ENCODE data around the gene C19orf12. TPM values are rescaled to one million over a fixed set of nuclear protein-coding genes. Genes with fewer than 3 reads are reported as not detected.

C19orf12 gene
- total and polyA plus RNA-seq, 2 of the 13 experiments (the other 11 are each of a cell fraction or from before 2014, with no cell fraction given): 17.7 to 34.4 TPM

DNA sequence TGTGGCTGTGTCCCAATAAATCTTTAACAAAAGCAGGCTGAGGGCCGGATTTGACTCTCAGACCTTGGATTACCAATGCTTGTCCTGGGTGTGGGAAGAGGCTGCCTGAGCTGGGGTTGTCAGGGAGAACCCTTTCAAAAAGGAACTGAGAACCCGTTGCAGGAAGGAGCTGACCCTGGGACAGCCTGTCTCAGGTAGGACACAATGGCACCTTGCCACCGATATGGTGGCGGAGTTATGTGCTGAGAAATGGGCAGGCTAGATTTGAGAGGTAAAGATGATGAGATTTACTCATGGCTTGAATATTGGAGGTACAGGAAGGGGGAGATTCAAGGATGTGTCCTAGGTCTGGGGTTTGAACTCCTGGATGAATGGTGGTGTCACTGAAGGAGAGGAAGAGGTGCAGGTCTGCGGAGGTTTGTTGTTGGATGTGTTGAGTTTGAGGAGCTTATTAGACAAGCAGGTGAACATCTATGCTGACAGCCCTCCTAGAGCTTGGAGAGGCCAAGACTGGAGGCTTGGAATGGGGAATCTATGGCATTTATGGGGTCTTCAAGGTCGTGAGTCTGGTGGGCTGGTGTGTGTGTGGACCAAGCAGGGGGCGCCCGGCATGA is 42.6 kb downstream of the C19orf12 start:
- BruUV-seq (replicated peaks): no TSS peak
- Histone ChIP-seq H3K4me3 (replicated peaks in 1 of 3; ENCODE audit: insufficient read depth in 1 of 3, low read depth in 2 of 3, low read length in 3 of 3) (no peak overlapping the region), H3K36me3 (replicated peaks in 1 of 2; ENCODE audit: control insufficient read depth in 1 of 2, insufficient read depth in 2 of 2, low read length in 2 of 2) (peaks cover 0 to 12% of the 10 kb centered on the region in 2 experiments; a peak in 2 of 5 replicates), H3K27me3 (ENCODE audit: control insufficient read depth in 1 of 2, insufficient read depth in 2 of 2, low read length in 2 of 2) (no peaks in the 10 kb centered on the region), H2AFZ (ENCODE audit: low read length) (no peak overlapping the region), H3K27ac (ENCODE audit: extremely low read length, insufficient read depth, low read length) (peak overlapping the region; percentile 39), H3K9me3 (ENCODE audit: low read length) (no peaks in the 10 kb centered on the region), H3K9ac (ENCODE audit: insufficient read depth, low read depth, low read length) (no peak overlapping the region), H4K20me1 (ENCODE audit: insufficient read depth, low read length) (peaks cover 7% of the 10 kb centered on the region; the same call in 1 of the 2 replicates), H3K4me2 (ENCODE audit: low read depth, low read length) (no peak overlapping the region), H3K4me1 (ENCODE audit: insufficient read depth, low read length) (peaks cover 43% of the 10 kb centered on the region), H3K79me2 (ENCODE audit: insufficient read depth, low read length) (no peaks in the 10 kb centered on the region)
- intact Hi-C loops (cut with micrococcal nuclease; ENCODE audit: unreplicated experiment): no loop called here
- in situ Hi-C loops (cut with HindIII; ENCODE audit: extremely low pct_ligation_motif_present, low pct_unique_long_range_greater_than_20kb): no loop called here
- 86% methylated on average over 6 of the region's 8 CpGs for WGBS (ENCODE audit: low lambda C conversion rate)
- DNase-seq (ENCODE audit: low spot score) (no peak), ATAC-seq (no peak), FAIRE-seq (no peak)
- TF ChIP-seq NFYC (CRISPR knock-in tag; IDR thresholded peaks at IDR 0.05) (no peak), CCAR2 (optimal IDR thresholded peaks at IDR 0.05; ENCODE audit: low read depth, low read length) (no peak), ZFP36L2 (CRISPR knock-in tag; IDR thresholded peaks at IDR 0.05) (no peak), ZNF674 (CRISPR knock-in tag; IDR thresholded peaks at IDR 0.05; ENCODE audit: low read depth) (no peak), ZNF205 (CRISPR knock-in tag; IDR thresholded peaks at IDR 0.05) (no peak), KDM6A (CRISPR knock-in tag; IDR thresholded peaks at IDR 0.05; ENCODE audit: low read depth) (no peak), YEATS2 (CRISPR knock-in tag; IDR thresholded peaks at IDR 0.05; ENCODE audit: borderline replicate concordance) (no peak), MXI1 (IDR thresholded peaks at IDR 0.05; ENCODE audit: borderline replicate concordance, low read depth, low read length) (no peak), SP140L (CRISPR knock-in tag; IDR thresholded peaks at IDR 0.05; ENCODE audit: borderline replicate concordance) (no peak), SETDB1 (CRISPR knock-in tag; IDR thresholded peaks at IDR 0.05; ENCODE audit: borderline replicate concordance) (no peak), EEA1 (CRISPR knock-in tag; IDR thresholded peaks at IDR 0.05; ENCODE audit: borderline replicate concordance) (no peak), ZMAT3 (CRISPR knock-in tag; conservative IDR thresholded peaks at IDR 0.05) (no peak), SNRNP70 (IDR thresholded peaks at IDR 0.05; ENCODE audit: low read depth, low read length) (no peak), RARA (CRISPR knock-in tag; IDR thresholded peaks at IDR 0.05) (no peak), ZSCAN9 (CRISPR knock-in tag; IDR thresholded peaks at IDR 0.05; ENCODE audit: borderline replicate concordance) (no peak), PLRG1 (conservative IDR thresholded peaks at IDR 0.05) (no peak)
- TF ChIP-seq, protein P1, sequence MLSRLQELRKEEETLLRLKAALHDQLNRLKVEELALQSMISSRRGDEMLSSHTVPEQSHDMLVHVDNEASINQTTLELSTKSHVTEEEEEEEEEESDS (CRISPR knock-in tag; IDR thresholded peaks at IDR 0.05; ENCODE audit: borderline replicate concordance): no peak
- TF ChIP-seq, protein P2, sequence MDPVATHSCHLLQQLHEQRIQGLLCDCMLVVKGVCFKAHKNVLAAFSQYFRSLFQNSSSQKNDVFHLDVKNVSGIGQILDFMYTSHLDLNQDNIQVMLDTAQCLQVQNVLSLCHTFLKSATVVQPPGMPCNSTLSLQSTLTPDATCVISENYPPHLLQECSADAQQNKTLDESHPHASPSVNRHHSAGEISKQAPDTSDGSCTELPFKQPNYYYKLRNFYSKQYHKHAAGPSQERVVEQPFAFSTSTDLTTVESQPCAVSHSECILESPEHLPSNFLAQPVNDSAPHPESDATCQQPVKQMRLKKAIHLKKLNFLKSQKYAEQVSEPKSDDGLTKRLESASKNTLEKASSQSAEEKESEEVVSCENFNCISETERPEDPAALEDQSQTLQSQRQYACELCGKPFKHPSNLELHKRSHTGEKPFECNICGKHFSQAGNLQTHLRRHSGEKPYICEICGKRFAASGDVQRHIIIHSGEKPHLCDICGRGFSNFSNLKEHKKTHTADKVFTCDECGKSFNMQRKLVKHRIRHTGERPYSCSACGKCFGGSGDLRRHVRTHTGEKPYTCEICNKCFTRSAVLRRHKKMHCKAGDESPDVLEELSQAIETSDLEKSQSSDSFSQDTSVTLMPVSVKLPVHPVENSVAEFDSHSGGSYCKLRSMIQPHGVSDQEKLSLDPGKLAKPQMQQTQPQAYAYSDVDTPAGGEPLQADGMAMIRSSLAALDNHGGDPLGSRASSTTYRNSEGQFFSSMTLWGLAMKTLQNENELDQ (CRISPR knock-in tag; IDR thresholded peaks at IDR 0.05; ENCODE audit: borderline replicate concordance): no peak
- TF ChIP-seq, protein P3, sequence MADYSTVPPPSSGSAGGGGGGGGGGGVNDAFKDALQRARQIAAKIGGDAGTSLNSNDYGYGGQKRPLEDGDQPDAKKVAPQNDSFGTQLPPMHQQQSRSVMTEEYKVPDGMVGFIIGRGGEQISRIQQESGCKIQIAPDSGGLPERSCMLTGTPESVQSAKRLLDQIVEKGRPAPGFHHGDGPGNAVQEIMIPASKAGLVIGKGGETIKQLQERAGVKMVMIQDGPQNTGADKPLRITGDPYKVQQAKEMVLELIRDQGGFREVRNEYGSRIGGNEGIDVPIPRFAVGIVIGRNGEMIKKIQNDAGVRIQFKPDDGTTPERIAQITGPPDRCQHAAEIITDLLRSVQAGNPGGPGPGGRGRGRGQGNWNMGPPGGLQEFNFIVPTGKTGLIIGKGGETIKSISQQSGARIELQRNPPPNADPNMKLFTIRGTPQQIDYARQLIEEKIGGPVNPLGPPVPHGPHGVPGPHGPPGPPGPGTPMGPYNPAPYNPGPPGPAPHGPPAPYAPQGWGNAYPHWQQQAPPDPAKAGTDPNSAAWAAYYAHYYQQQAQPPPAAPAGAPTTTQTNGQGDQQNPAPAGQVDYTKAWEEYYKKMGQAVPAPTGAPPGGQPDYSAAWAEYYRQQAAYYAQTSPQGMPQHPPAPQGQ (CRISPR knock-in tag; IDR thresholded peaks at IDR 0.05; ENCODE audit: borderline replicate concordance): no peak
- ChIA-PET CTCF (ENCODE audit: low intra/inter-chr PET ratio, low total read pairs) (no interaction called here), POLR2A (interaction anchor here (2.3 kb wide), 1 partner anchor 66 kb away, joined by 6 read pairs; the partner anchor contains the start of gene POP4)
